GM19395 (cell line): ENCODE measurements around the gene NFASC.

Experiments used
- ATAC-seq: cut with Tn5 transposase; IDR thresholded peaks from one replicate; pipeline ENCODE4 v1.9.1; 2021; ENCODE audit warnings: mild to moderate bottlenecking, moderate library complexity; ENCODE audit not compliant: unreplicated experiment

Gene NFASC

GRCh38 chr1:204887846-204888245 is 17.2 kb downstream of the NFASC start:
- no peak for ATAC-seq

GRCh38 chr1:204888294-204888693 is 17.6 kb downstream of the NFASC start:
- ATAC-seq, result no peak

- ATAC-seq, result no peak
These were observed 19.2 kb downstream of the NFASC start for GRCh38 chr1:204889681-204890383.

GRCh38 chr1:204891860-204892259 is 21.2 kb downstream of the NFASC start:
- no peak for ATAC-seq

- no peak for ATAC-seq
These were observed 23.4 kb downstream of the NFASC start for GRCh38 chr1:204894031-204894430.

GRCh38 chr1:204894606-204895005 is 23.9 kb downstream of the NFASC start:
- no peak for ATAC-seq

- no peak for ATAC-seq
These were observed 25.4 kb downstream of the NFASC start for GRCh38 chr1:204896023-204896422.

GRCh38 chr1:204896787-204897469 is 26.3 kb downstream of the NFASC start:
- ATAC-seq, result no peak

- no peak for ATAC-seq
These were observed 30.1 kb downstream of the NFASC start for GRCh38 chr1:204900721-204901120.

- no peak for ATAC-seq
These were observed 32.0 kb downstream of the NFASC start for GRCh38 chr1:204902671-204903070.

- no peak for ATAC-seq
These were observed 33.7 kb downstream of the NFASC start for GRCh38 chr1:204904228-204904810.

- ATAC-seq, result no peak
These were observed 38.4 kb downstream of the NFASC start for GRCh38 chr1:204909109-204909508.

- ATAC-seq, result no peak
These were observed 45.3 kb downstream of the NFASC start for GRCh38 chr1:204915861-204916495.

GRCh38 chr1:204917802-204918201 is 47.1 kb downstream of the NFASC start:
- no peak for ATAC-seq

GRCh38 chr1:204920511-204920910 is 49.8 kb downstream of the NFASC start:
- ATAC-seq, result no peak

GRCh38 chr1:204920967-204921366 is 50.3 kb downstream of the NFASC start:
- no peak for ATAC-seq

- ATAC-seq, result no peak
These were observed 51.3 kb downstream of the NFASC start for GRCh38 chr1:204921855-204922516.

GRCh38 chr1:204923201-204923600 is 52.5 kb downstream of the NFASC start:
- ATAC-seq, result no peak

GRCh38 chr1:204923626-204924012 is 53.0 kb downstream of the NFASC start:
- no peak for ATAC-seq

- ATAC-seq, result no peak
These were observed 53.5 kb downstream of the NFASC start for GRCh38 chr1:204924013-204924759.

GRCh38 chr1:204925701-204926100 is 55.0 kb downstream of the NFASC start:
- no peak for ATAC-seq
